SU-DHL-6 (cell line): ENCODE data around the gene DNAJA4.

ENCODE experiments used
- H2AFZ ChIP-seq: fragments of 200-600 bp; sonication (generic); 2 replicates; pipeline ENCODE4 v1.6.1; 2014; ENCODE audit warnings: low read depth, mild to moderate bottlenecking, moderate library complexity, mixed read lengths, antibody characterized with exemption, low read length; ENCODE audit not compliant: severe bottlenecking
- H3F3A ChIP-seq: fragments of 200-600 bp; shearing (Covaris generic); 2 replicates; pipeline ENCODE4 v1.6.0; 2016; ENCODE audit warnings: antibody characterized with exemption, mild to moderate bottlenecking; ENCODE audit not compliant: insufficient read depth
- H3K27ac ChIP-seq: fragments of 200-600 bp; sonication (generic); 2 replicates; pipeline ENCODE4 v1.5.1; 2016; ENCODE audit warnings: low read depth, mild to moderate bottlenecking, low read length, moderate library complexity, mixed read lengths
- H3K27me3 ChIP-seq: fragments of 200-600 bp; sonication (generic), shearing (Covaris generic); 2 replicates; pipeline ENCODE4 v1.6.0; 2014; ENCODE audit warnings: mild to moderate bottlenecking, low read length
- H3K36me3 ChIP-seq: fragments of 200-600 bp; sonication (generic); 2 replicates; pipeline ENCODE4 v1.6.1; 2014; ENCODE audit warnings: mild to moderate bottlenecking, low read length, mixed read lengths
- H3K4me2 ChIP-seq: fragments of 300-600, 200-600 bp; shearing (Covaris generic), sonication (generic); 2 replicates; pipeline ENCODE4 v1.6.0; 2014; ENCODE audit warnings: low read length, low read depth, mild to moderate bottlenecking; ENCODE audit not compliant: poor library complexity, severe bottlenecking
- H3K4me3 ChIP-seq: fragments of 200-600 bp; sonication (generic); 2 replicates; pipeline ENCODE4 v1.5.1; 2014; ENCODE audit warnings: antibody characterized with exemption, low read length, mild to moderate bottlenecking, mixed read lengths; ENCODE audit not compliant: insufficient read depth, poor library complexity, severe bottlenecking
- H3K79me2 ChIP-seq: fragments of 200-600 bp; sonication (generic); 2 replicates; pipeline ENCODE4 v1.6.1; 2014; ENCODE audit warnings: mild to moderate bottlenecking, low read length, moderate library complexity; ENCODE audit not compliant: insufficient read depth
- H3K9ac ChIP-seq: fragments of 200-600 bp; sonication (generic); 2 replicates; pipeline ENCODE4 v1.7.0; 2014; ENCODE audit warnings: mild to moderate bottlenecking, low read length
- H3K9me2 ChIP-seq: fragments of 200-600 bp; sonication (generic); replicated peaks from 2 replicates; pipeline ENCODE4 v1.6.1; 2014; ENCODE audit warnings: low read length; ENCODE audit not compliant: insufficient read depth
- H3K9me3 ChIP-seq: fragments of 200-600 bp; sonication (generic); 2 replicates; pipeline ENCODE4 v1.6.1; 2014; ENCODE audit warnings: low read length, mixed read lengths; ENCODE audit not compliant: insufficient read depth
- H4K20me1 ChIP-seq: fragments of 200-600 bp; sonication (generic); 2 replicates; pipeline ENCODE4 v1.6.1; 2014; ENCODE audit warnings: low read depth, mild to moderate bottlenecking, antibody characterized with exemption, low read length, moderate library complexity, mixed read lengths
- CTCF ChIP-seq: fragments of 200-600 bp; sonication (generic); IDR thresholded peaks from one replicate; pipeline ENCODE4 v1.5.1; 2017; ENCODE audit warnings: antibody characterized with exemption, mild to moderate bottlenecking, low read length, moderate library complexity; ENCODE audit not compliant: insufficient read depth, poor library complexity, severe bottlenecking
- EZH2phosphoT487 ChIP-seq: fragments of 200-600 bp; sonication (generic), shearing (Covaris generic); conservative IDR thresholded peaks from 2 replicates; pipeline ENCODE4 v1.6.1; 2018; ENCODE audit warnings: mild to moderate bottlenecking, antibody characterized with exemption, low read length, moderate library complexity, mixed read lengths

The DNAJA4 gene

GRCh38 chr15:78241017-78241416 lies 23.3 kb upstream of the DNAJA4 start:
- H3K9me2 ChIP-seq: no peaks in the 10 kb centered on the region
- no peaks in the 10 kb centered on the region for H3F3A ChIP-seq
- H3K4me3 ChIP-seq: no peak overlapping the region
- no peak overlapping the region for H3K9ac ChIP-seq
- H3K27ac ChIP-seq: no peak overlapping the region
- TF ChIP-seq CTCF (peak; percentile 71), EZH2phosphoT487 (no peak)
- no peak overlapping the region for H3K4me2 ChIP-seq
- no peaks in the 10 kb centered on the region for H3K9me3 ChIP-seq
- H3K79me2 ChIP-seq: no peaks in the 10 kb centered on the region
- H2AFZ ChIP-seq: no peak overlapping the region
- H3K36me3 ChIP-seq: no peaks in the 10 kb centered on the region
- no peaks in the 10 kb centered on the region for H3K27me3 ChIP-seq
- no peaks in the 10 kb centered on the region for H4K20me1 ChIP-seq

GRCh38 chr15:78242128-78242527 lies 22.2 kb upstream of the DNAJA4 start:
- Histone ChIP-seq H3K27me3 (no peaks in the 10 kb centered on the region), H3K9me2 (no peaks in the 10 kb centered on the region), H3K9me3 (no peaks in the 10 kb centered on the region), H3K79me2 (no peaks in the 10 kb centered on the region), H2AFZ (no peak overlapping the region), H3K36me3 (no peaks in the 10 kb centered on the region), H3K9ac (no peak overlapping the region), H3K27ac (no peak overlapping the region), H4K20me1 (no peaks in the 10 kb centered on the region), H3F3A (no peaks in the 10 kb centered on the region), H3K4me3 (no peak overlapping the region), H3K4me2 (no peak overlapping the region)
- TF ChIP-seq CTCF (no peak), EZH2phosphoT487 (no peak)

- Histone ChIP-seq H4K20me1 (no peaks in the 10 kb centered on the region), H2AFZ (no peak overlapping the region), H3K4me3 (no peak overlapping the region), H3K27ac (no peak overlapping the region), H3K36me3 (no peaks in the 10 kb centered on the region), H3F3A (no peaks in the 10 kb centered on the region), H3K9me3 (no peaks in the 10 kb centered on the region), H3K9me2 (no peaks in the 10 kb centered on the region), H3K79me2 (no peaks in the 10 kb centered on the region), H3K9ac (no peak overlapping the region), H3K4me2 (no peak overlapping the region), H3K27me3 (no peaks in the 10 kb centered on the region)
- TF ChIP-seq CTCF (no peak), EZH2phosphoT487 (no peak)
Observed at GRCh38 chr15:78243058-78243457, 21.3 kb upstream of the DNAJA4 start.
